ENCODE measurements around the gene FAM174B.

- TF ChIP-seq CTCF (conservative IDR thresholded peaks at IDR 0.05; ENCODE audit: low read depth in 2 of 2) (no peak), CREB1 (CRISPR knock-in tag; IDR thresholded peaks at IDR 0.05; ENCODE audit: low read depth) (no peak), POLR2AphosphoS5 (IDR thresholded peaks at IDR 0.05; ENCODE audit: low read depth) (no peak), EZH2 (IDR thresholded peaks at IDR 0.05; ENCODE audit: low read depth, unreplicated experiment) (no peak), EZH2phosphoT487 (IDR thresholded peaks at IDR 0.05; ENCODE audit: unreplicated experiment) (no peak), JUNB (IDR thresholded peaks at IDR 0.05; ENCODE audit: unreplicated experiment) (no peak), REST (IDR thresholded peaks at IDR 0.05; ENCODE audit: unreplicated experiment) (no peak), ETS1 (IDR thresholded peaks at IDR 0.05) (no peak), ZNF114 (CRISPR knock-in tag; IDR thresholded peaks at IDR 0.05) (no peak), STAT1 (IDR thresholded peaks at IDR 0.05; ENCODE audit: unreplicated experiment) (no peak), ZNF462 (CRISPR knock-in tag; IDR thresholded peaks at IDR 0.05) (no peak)
These were observed 75.6 kb downstream of the FAM174B start for GRCh38 chr15:92579931-92580470.

Data from GM23338 (cell line).